ENCODE measurements around the gene CTNNA2.
A peak's percentile ranks its signal among the peaks of the same experiment; 100 is the strongest.

The CTNNA2 gene

GRCh38 chr2:79512442-79513401 is at the start of gene CTNNA2:
TSS of gene CTNNA2 (plus strand) at chr2:79513051.
- no peak for TF ChIP-seq CEBPB (IDR thresholded peaks at IDR 0.05)
- TF ChIP-seq USF1 (IDR thresholded peaks at IDR 0.05) = peak; percentile 57
- TF ChIP-seq TAF1 (IDR thresholded peaks at IDR 0.05; ENCODE audit: low read depth) = no peak
- no peak for TF ChIP-seq RAD21 (IDR thresholded peaks at IDR 0.05; ENCODE audit: low read depth)
- peak; percentile 18; the same call in 1 of the 2 replicates for TF ChIP-seq MAX (IDR thresholded peaks at IDR 0.05)

GRCh38 chr2:79487399-79487798 is 25.5 kb upstream of the CTNNA2 start:
- TF ChIP-seq TAF1 (IDR thresholded peaks at IDR 0.05; ENCODE audit: low read depth) (no peak), NFIC (IDR thresholded peaks at IDR 0.05) (no peak), EP300 (IDR thresholded peaks at IDR 0.05; ENCODE audit: borderline replicate concordance) (no peak), TEAD4 (IDR thresholded peaks at IDR 0.05) (no peak), MAX (IDR thresholded peaks at IDR 0.05) (no peak), CREB1 (IDR thresholded peaks at IDR 0.05; ENCODE audit: low read depth) (no peak), USF1 (IDR thresholded peaks at IDR 0.05) (no peak), FOXM1 (IDR thresholded peaks at IDR 0.05; ENCODE audit: borderline replicate concordance, low read depth) (no peak), TCF12 (IDR thresholded peaks at IDR 0.05; ENCODE audit: low read depth) (no peak), EGR1 (IDR thresholded peaks at IDR 0.05) (no peak), RAD21 (IDR thresholded peaks at IDR 0.05; ENCODE audit: low read depth) (no peak), REST (IDR thresholded peaks at IDR 0.05; ENCODE audit: low read depth) (no peak), ZBTB7A (IDR thresholded peaks at IDR 0.05; ENCODE audit: low read depth) (no peak), YY1 (IDR thresholded peaks at IDR 0.05; ENCODE audit: low read depth) (no peak), CEBPB (IDR thresholded peaks at IDR 0.05) (no peak)

- no peak for TF ChIP-seq TAF1 (IDR thresholded peaks at IDR 0.05; ENCODE audit: low read depth)
- no peak for TF ChIP-seq USF1 (IDR thresholded peaks at IDR 0.05)
- TF ChIP-seq FOXM1 (IDR thresholded peaks at IDR 0.05; ENCODE audit: borderline replicate concordance, low read depth) = no peak
- no peak for TF ChIP-seq YY1 (IDR thresholded peaks at IDR 0.05; ENCODE audit: low read depth)
- no peak for TF ChIP-seq TCF12 (IDR thresholded peaks at IDR 0.05; ENCODE audit: low read depth)
- no peak for TF ChIP-seq RAD21 (IDR thresholded peaks at IDR 0.05; ENCODE audit: low read depth)
- no peak for TF ChIP-seq TEAD4 (IDR thresholded peaks at IDR 0.05)
- TF ChIP-seq MAX (IDR thresholded peaks at IDR 0.05) = peak; percentile 95
- TF ChIP-seq EGR1 (IDR thresholded peaks at IDR 0.05) = no peak
- no peak for TF ChIP-seq CEBPB (IDR thresholded peaks at IDR 0.05)
- no peak for TF ChIP-seq CREB1 (IDR thresholded peaks at IDR 0.05; ENCODE audit: low read depth)
- TF ChIP-seq REST (IDR thresholded peaks at IDR 0.05; ENCODE audit: low read depth) = peak; percentile 92
- no peak for TF ChIP-seq EP300 (IDR thresholded peaks at IDR 0.05; ENCODE audit: borderline replicate concordance)
Measured at GRCh38 chr2:79511320-79511951, 1.4 kb upstream of the CTNNA2 start.

- no peak for TF ChIP-seq CEBPB (IDR thresholded peaks at IDR 0.05)
- TF ChIP-seq MAX (IDR thresholded peaks at IDR 0.05) = no peak
- no peak for TF ChIP-seq TCF12 (IDR thresholded peaks at IDR 0.05; ENCODE audit: low read depth)
- no peak for TF ChIP-seq TAF1 (IDR thresholded peaks at IDR 0.05; ENCODE audit: low read depth)
- no peak for TF ChIP-seq NFIC (IDR thresholded peaks at IDR 0.05)
Measured at GRCh38 chr2:79513711-79514110, 860 bp downstream of the CTNNA2 start.
